NCI-H526 (cell line): ENCODE results near the gene ATF7.

Experiments used
- DNase-seq, 2 experiments: peaks; one replicate each; lab custom pipeline; 2025; lab: John Stamatoyannopoulos, UW

ATF7 gene

DNA sequence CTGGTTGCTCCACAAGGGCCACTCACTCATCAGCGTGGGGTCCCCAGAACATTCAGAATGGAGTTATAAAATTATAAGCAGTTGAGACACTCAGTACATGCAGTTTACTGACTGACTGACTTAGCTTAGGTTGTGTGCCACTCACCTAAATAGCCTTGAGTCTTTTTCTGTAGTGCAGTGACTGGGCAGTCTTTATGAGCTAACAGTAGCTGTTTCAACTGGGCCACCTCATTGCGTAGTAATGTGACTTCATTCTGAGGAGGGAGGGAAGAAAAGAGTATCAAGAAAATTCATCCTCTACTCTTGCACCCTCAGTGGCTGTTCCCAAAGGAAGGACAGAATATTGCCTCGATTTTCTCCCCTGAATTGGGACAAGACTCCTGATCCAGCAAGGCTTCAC lies 103.1 kb downstream of the ATF7 start:
- DNase-seq: no peak

DNA sequence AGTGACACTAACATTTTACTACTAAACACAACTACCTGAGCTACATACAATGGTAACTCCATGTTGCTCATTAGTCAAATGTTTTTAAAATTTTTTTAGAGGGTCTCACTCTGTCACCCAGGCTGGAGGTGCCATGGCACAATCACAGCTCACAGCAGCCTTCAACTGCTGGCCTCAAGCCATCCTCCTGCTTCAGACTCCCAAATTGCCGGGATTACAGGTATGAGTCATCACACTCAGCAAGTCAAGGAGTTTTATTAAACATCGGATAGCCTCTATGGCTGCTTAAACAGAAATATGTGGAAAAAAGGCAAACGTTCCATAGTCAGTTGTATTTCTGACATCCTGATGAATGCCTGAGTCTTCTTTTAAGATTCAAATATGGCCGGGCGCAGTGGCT lies 107.8 kb downstream of the ATF7 start:
- DNase-seq: no peak

- no peak for DNase-seq
These were observed 109.3 kb downstream of the ATF7 start for GRCh38 chr12:53516758-53517455.

- DNase-seq: no peak
These were observed 110.9 kb downstream of the ATF7 start for GRCh38 chr12:53515291-53515680.

DNA sequence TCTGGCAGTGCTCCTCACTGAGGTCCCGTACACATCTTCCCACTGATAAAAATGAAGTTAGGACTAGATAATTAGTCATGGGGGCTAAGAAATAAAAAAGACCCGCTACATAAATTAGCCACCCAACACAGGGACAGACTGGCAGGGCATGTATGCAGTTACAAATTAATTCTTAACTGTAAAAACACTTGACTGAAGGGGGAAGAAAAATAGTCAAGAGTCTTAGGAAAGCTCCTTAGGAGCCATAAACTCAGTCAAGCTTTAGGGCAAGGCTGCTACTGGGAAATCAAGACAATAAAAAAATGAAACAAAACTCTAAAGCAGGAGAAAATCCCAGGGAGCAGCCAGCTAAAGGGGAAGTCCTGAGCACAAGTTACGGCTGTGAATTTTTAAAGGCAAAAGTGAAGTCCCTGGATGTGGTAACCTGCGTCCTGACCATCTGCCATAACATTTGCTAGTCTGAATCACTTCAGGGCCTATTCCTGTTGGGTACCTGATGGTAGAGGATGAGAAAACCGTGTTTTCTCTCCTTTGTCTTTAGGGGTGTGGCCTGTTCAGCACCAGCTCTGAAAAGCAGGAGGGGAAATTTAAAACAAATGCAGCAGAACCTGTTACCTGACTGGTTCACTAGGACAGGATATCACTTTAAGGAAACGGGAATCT lies 111.4 kb downstream of the ATF7 start:
- DNase-seq: no peak

GRCh38 chr12:53513712-53514410 lies 112.3 kb downstream of the ATF7 start:
- DNase-seq: no peak

DNA sequence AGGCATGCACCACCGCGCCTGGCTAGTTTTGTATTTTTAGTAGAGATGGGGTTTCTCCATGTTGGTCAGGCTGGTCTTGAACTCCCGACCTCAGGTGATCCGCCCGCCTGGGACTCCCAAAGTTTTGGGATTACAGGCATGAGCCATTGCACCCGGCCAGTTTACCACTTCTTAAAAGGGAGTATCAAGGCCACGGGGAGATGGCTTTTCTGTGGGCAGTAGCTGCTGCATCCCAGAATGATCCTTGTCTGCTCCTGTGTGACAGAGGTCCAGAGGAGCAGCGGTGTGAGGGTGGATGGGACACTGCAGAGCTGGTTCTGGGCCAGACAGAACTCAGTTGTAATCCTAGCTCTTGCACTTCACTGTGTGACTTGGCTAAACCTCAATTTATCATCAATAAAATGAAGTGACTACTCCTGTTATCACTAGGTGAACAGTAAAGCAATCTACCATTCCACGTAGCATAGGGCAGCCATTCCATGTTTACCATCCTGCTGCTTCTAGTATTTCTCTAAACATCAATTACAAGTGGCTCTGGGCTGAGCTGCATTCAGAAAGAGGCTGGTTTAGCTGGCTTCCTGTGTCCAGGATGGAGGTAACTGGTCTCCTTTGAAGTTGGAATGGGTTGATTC lies 115.9 kb downstream of the ATF7 start:
- DNase-seq: no peak

DNA sequence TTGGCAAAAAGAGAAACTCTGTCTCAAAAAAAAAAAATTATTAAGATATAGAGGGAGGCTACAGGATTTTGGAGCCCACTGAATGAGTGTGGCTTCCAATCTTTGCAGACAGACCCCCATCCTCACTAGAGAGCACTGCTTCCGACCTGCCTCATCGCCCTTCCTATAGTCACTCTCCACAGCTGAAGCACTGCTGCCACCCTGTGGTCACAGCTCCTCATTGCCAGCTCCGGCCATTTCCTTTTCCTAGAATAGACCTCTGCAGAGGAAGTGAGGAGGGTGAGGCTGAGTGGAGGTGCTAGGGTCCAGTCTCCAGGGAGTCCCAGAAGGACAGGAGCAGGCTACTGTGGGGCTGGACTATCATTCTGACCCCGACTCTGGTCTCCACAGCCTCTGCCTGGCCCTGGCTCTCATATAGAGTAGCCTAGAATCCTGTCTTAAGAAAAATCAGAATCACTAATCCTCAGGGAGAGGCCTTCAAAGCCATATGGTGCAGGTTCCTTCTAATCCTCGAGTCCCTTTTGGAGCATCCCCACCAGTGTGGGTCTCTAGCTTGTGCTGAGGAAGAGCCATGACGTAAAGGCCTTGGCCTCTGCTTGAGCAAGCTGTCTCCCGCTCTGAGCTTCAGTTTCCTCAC lies 117.5 kb downstream of the ATF7 start:
- peak; percentile 37 to 87 for DNase-seq

DNA sequence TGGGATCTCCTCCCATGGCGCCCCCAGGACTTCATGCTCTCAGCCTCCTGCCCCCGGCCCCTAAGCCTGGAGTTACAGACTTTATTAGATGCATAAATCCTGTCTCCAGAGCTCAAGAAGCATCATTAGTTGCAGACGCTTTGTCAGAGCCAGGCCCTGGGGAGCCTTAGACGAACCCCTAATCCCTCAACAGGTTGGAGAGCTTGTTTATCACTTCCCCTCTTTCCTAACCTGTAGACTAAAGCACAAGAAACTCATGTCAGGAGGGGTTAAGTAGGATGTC lies 118.6 kb downstream of the ATF7 start:
- DNase-seq: no peak

- no peak for DNase-seq
These were observed 119.1 kb downstream of the ATF7 start, which contains the start of gene NPFF for GRCh38 chr12:53506881-53507602. NPFF (minus strand) TSS chr12:53507484; CDS start chr12:53507474, 10 bp downstream.

DNA sequence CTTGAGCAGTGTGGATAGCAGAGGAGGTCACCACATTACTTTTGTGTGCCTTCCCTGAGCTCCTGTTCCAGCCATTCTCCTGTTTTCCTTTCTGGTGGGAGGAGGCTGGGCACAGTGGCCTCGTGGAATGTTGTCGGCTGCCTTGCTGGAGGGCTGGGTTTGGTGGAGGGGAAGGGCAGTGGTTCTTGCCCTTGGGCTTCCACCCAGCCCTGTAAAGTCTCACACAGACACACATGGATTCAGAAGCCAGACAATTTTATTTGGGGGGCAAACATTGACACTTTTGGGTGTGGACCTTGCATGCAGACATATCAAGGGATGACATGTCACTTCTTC lies 119.8 kb downstream of the ATF7 start:
- DNase-seq: no peak

DNA sequence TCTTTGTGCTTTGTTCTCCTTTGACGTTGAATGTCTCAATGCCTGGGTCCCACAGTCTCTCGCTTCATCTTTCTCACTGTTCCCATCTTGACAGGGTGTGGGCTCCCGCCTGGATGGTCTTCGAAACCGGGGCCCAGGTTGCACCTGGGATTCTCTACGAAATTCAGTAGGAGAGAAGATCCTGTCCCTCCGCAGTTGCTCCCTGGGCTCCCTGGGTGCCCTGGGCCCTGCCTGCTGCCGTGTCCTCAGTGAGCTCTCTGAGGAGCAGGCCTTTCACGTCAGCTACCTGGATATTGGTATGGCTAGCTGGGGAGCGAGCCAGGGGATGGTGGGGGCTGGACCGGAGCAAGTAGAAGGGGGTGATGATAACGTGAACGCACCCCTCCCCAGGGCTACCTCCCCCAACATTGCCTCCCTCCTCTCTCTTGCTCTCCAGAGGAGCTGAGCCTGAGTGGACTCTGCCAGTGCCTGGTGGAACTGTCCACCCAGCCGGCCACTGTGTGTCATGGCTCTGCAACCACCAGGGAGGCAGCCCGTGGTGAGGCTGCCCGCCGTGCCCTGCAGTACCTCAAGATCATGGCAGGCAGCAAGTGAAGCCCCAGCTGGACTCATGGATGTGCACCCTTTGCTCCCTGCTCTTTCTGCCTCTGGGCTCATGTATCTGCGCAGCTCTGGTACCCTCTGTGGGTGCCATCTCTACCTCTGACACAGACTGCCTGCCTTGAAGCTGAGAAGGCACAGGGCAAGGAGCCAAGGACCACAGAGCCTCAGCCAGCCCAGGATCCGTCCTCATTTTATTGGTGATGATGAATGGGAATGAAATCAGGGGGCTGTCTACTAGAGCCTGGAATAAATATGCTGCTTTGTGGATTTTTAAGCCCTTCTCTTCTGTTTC lies 120.4 kb downstream of the ATF7 start:
- no peak for DNase-seq

- DNase-seq: no peak
These were observed 121.1 kb downstream of the ATF7 start for GRCh38 chr12:53505086-53505485.

GRCh38 chr12:53504004-53504920 lies 121.9 kb downstream of the ATF7 start:
- no peak for DNase-seq

DNA sequence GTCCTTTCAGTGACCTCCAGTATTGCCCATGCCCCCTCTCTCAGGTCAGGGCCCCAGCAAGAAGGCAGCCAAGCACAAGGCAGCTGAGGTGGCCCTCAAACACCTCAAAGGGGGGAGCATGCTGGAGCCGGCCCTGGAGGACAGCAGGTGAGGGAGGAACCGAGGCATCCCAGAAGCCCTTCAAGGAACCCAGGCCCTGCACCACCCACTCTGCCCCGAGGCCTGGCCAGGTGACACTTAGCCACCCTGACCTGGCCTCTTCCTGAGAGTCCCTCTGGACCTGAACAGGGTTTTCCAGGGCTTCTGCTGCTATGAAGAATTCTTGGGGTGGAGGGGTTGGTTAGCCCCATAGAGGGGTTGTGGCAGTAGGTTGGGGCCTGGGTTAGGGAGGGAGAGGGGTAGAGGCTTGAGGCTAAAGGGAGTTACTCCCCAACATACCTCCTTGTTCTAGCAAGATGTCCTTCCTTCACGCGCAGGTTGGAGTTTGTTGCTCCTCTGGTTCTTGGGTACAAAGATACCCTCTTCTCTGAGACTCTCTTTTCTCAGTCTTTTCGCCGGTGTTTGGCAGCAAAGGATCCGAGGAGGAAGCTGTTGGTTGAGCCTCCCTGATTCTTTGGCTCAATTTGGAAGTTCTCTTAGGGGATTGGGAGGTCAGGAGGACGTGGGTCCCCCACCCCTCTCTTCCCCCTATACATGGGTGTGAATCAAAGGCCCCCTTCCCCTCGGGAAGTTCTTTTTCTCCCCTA lies 123.0 kb downstream of the ATF7 start:
- no peak for DNase-seq

DNA sequence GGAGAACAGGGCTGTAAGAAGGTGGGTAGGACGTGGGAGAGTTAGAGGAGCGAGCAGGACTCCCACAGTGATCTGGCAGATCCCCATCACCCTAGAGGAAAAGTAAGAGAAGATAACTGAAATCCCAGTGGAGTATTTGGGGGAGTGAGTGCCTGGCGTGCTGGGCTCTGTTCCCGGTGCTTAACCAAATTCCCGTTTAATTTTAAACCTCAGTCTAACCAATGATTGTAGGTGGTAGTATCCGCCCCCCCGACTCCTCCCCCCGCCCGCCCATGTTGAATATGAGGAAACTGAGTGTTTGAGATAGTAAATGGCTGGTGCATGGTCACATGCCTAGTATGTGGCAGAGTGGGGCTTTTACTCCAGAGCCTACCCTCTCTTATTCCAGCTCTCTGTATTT lies 123.9 kb downstream of the ATF7 start:
- DNase-seq: no peak

DNA sequence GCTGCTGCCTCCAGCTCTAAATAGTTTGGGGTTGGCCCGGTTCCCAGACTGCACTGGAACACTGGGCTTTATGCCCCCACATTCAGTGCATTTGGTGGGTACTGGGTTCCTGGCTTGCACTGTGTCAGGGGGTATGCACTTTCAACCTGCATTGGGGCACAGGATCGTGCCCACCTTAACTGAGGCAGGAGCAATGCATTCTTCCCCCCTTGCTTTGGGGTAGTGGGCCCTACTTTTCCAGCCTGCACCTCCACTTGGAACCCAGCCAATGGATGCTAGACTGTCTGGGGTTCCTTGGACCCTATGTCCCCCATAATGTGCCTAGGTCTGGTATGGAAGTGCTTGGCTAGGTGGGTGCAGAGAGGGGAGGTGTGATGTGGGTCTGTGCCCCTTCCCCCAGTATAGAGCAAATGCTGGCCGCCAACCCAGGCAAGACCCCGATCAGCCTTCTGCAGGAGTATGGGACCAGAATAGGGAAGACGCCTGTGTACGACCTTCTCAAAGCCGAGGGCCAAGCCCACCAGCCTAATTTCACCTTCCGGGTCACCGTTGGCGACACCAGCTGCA lies 124.5 kb downstream of the ATF7 start:
- no peak for DNase-seq

DNA sequence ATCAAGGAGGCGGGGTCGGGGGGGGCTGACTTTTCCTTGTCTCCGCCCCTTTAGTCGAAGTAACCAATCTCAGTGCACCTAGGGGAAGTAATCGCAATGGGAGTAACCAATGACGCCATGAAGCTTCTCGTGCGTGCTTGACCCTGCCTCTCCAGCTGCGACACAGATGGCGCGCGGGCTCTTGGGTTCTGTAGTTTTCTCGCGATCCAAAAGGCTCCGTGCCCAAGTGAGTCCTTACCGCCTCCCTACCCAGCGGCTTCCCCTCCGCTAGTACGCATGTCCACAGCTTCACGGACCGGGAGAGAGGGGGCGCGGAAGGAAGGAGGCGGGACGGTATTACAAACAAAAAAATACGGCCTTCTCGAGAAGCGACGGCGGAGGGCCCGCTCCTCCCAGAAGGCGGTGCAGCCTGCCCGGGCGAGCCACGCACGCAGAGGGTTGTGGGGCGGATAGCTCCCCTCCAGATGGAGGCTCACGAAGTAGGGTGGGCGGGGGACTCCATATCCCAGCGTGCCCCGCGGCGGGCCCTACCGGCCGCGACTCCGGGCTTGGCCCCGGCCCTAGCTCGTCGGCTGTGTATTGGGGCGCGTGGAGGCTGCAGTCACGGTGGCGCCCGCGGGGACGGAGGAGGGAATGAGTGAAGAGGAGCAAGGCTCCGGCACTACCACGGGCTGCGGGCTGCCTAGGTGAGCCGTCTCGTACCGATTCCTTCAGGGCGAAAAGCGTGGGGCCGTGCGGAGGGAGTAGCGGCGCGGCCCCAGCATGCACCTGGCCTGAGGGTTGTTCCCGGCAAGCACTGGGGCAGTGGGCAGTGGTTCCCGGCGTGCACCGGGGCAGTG lies 125.2 kb downstream of the ATF7 start, which contains the start of gene TARBP2:
TARBP2 (plus strand) TSS at position 508 of the 839 bp plus-strand sequence; CDS start at position 634, 126 bp downstream.
- peak; percentile 99 for DNase-seq
